GM08714 (cell line): ENCODE data around the gene TMEM181.
"Not testable (repeated sequence)": the region's sequence is repeated elsewhere in the genome, so short reads cannot be mapped to it uniquely, and the experiment has no call there.

Experiments
- H3K4me3 ChIP-seq: fragments of 200-500 bp; sonication (Bioruptor generic); 2 replicates; pipeline ENCODE4 v1.5.1; 2014; ENCODE audit warnings: mild to moderate bottlenecking, low read length, inconsistent platforms
- ZNF274 ChIP-seq: IDR thresholded peaks from 2 replicates; pipeline ENCODE4 v1.6.1; 2012; ENCODE audit warnings: mild to moderate bottlenecking, low read depth, low read length

Gene TMEM181

GRCh38 chr6:158559895-158560835, at the start of gene TMEM181:
Gene TMEM181 (plus strand): TSS chr6:158560091. CDS start chr6:158560225, 134 bp downstream.
- TF ChIP-seq ZNF274 = no peak
- peak within 1 kb of the TSS; percentile 78 for H3K4me3 ChIP-seq

GRCh38 chr6:158512809-158513208, 47.1 kb upstream of the TMEM181 start:
- TF ChIP-seq ZNF274 = no peak
- no peak overlapping the region for H3K4me3 ChIP-seq

GRCh38 chr6:158514176-158514575, 45.7 kb upstream of the TMEM181 start:
- H3K4me3 ChIP-seq = no peak overlapping the region
- no peak for TF ChIP-seq ZNF274

- no peak for TF ChIP-seq ZNF274
These were observed 44.9 kb upstream of the TMEM181 start for GRCh38 chr6:158514991-158515390.

GRCh38 chr6:158516098-158516497, 43.8 kb upstream of the TMEM181 start:
- TF ChIP-seq ZNF274 = no peak
- H3K4me3 ChIP-seq = no peak overlapping the region

More at GRCh38 chr6:158514991-158515390, 44.9 kb upstream of the TMEM181 start:
- no peak overlapping the region for H3K4me3 ChIP-seq

- no peak overlapping the region for H3K4me3 ChIP-seq
- no peak for TF ChIP-seq ZNF274
These were observed 42.9 kb upstream of the TMEM181 start for GRCh38 chr6:158517038-158517437.

GRCh38 chr6:158517581-158517980, 42.3 kb upstream of the TMEM181 start:
- no peak overlapping the region for H3K4me3 ChIP-seq
- TF ChIP-seq ZNF274 = no peak

GRCh38 chr6:158518191-158519127, 41.4 kb upstream of the TMEM181 start:
- TF ChIP-seq ZNF274 = no peak

GRCh38 chr6:158519300-158519699, 40.6 kb upstream of the TMEM181 start:
- no peak for TF ChIP-seq ZNF274
- H3K4me3 ChIP-seq = no peak overlapping the region

More at GRCh38 chr6:158518191-158519127, 41.4 kb upstream of the TMEM181 start:
- H3K4me3 ChIP-seq = peak overlapping the region; percentile 35; the same call in 1 of the 2 replicates

GRCh38 chr6:158519761-158520160, 40.1 kb upstream of the TMEM181 start:
- TF ChIP-seq ZNF274 = no peak
- H3K4me3 ChIP-seq = no peak overlapping the region

- not testable (repeated sequence) for H3K4me3 ChIP-seq
These were observed 38.9 kb upstream of the TMEM181 start for GRCh38 chr6:158520975-158521374.

GRCh38 chr6:158521759-158522158, 38.1 kb upstream of the TMEM181 start:
- no peak for TF ChIP-seq ZNF274
- H3K4me3 ChIP-seq = no peak overlapping the region

GRCh38 chr6:158522616-158523015, 37.3 kb upstream of the TMEM181 start:
- no peak overlapping the region for H3K4me3 ChIP-seq
- TF ChIP-seq ZNF274 = no peak

GRCh38 chr6:158524311-158524710, 35.6 kb upstream of the TMEM181 start:
- no peak for TF ChIP-seq ZNF274
- H3K4me3 ChIP-seq = no peak overlapping the region

- H3K4me3 ChIP-seq = not testable (repeated sequence)
These were observed 32.0 kb upstream of the TMEM181 start for GRCh38 chr6:158527858-158528257.
